EH (cell line): ENCODE measurements around the gene PML.
"Not testable (repeated sequence)": the region's sequence is repeated elsewhere in the genome, so short reads cannot be mapped to it uniquely, and the experiment has no call there.

Experiments used
- DNase-seq: peaks from one replicate; pipeline ENCODE4 v3.0.0-alpha.2; 2015; ENCODE audit warnings: low read depth

PML gene

GRCh38 chr15:74040109-74040850 is 45.8 kb downstream of the PML start:
- peak; percentile 99 for DNase-seq

- no peak for DNase-seq
Observed at GRCh38 chr15:74041311-74041756, 46.8 kb downstream of the PML start.

- DNase-seq = no peak
Observed at GRCh38 chr15:74041777-74042435, 47.4 kb downstream of the PML start.

- no peak for DNase-seq
Observed at GRCh38 chr15:74042603-74043424, 48.3 kb downstream of the PML start.

- no peak for DNase-seq
Observed at GRCh38 chr15:74043425-74044266, 49.1 kb downstream of the PML start.

GRCh38 chr15:74044267-74045110 is 50.0 kb downstream of the PML start:
- DNase-seq = no peak

- no peak for DNase-seq
Observed at GRCh38 chr15:74045184-74045583, 50.7 kb downstream of the PML start.

GRCh38 chr15:74045636-74046274 is 51.2 kb downstream of the PML start:
- no peak for DNase-seq

GRCh38 chr15:74046275-74046674 is 51.8 kb downstream of the PML start:
- no peak for DNase-seq

- DNase-seq = no peak
Observed at GRCh38 chr15:74050127-74050526, 55.6 kb downstream of the PML start.

- DNase-seq = no peak
Observed at GRCh38 chr15:74050556-74051234, 56.2 kb downstream of the PML start.

- DNase-seq = not testable (repeated sequence)
Observed at GRCh38 chr15:74052271-74053260, 58.0 kb downstream of the PML start.

GRCh38 chr15:74053517-74053916 is 59.0 kb downstream of the PML start:
- no peak for DNase-seq

GRCh38 chr15:74053941-74054529 is 59.5 kb downstream of the PML start:
- DNase-seq = peak; percentile 69

GRCh38 chr15:74055804-74056203 is 61.3 kb downstream of the PML start:
- no peak for DNase-seq

- DNase-seq = not testable (repeated sequence)
Observed at GRCh38 chr15:74056330-74056729, 61.8 kb downstream of the PML start.

- DNase-seq = not testable (repeated sequence)
Observed at GRCh38 chr15:74059050-74059833, 64.7 kb downstream of the PML start.
